Endometrial microvascular endothelial cells (primary cell): ENCODE data around the gene BCL2. TPM values are rescaled to one million over a fixed set of nuclear protein-coding genes. Genes with fewer than 3 reads are reported as not detected.

Source experiments
- total RNA-seq: library from RNA; depleted of rRNA; stranded (reverse); fragments of >200 nt; gene quantifications from one replicate; pipeline ENCODE4 v1.2.3, GENCODE V29; 2015; ENCODE audit errors: inconsistent ontology term

Gene BCL2
- total RNA-seq, 1 donor from 2014 or later = 0.56 TPM

Other genes starting within 250 kb of the BCL2 start
- gene KDSR, start 47.4 kb upstream of the BCL2 start, total RNA-seq = 27.7 TPM
- 35.9 TPM for gene VPS4B, start 102.7 kb upstream of the BCL2 start, total RNA-seq
- not detected for gene SERPINB5, start 157.2 kb upstream of the BCL2 start, total RNA-seq
- not detected for gene SERPINB12, start 222.6 kb upstream of the BCL2 start, total RNA-seq